Endothelial cell (in vitro differentiated cells): ENCODE data around the gene HPF1. TPM values are rescaled to one million over a fixed set of nuclear protein-coding genes. Genes with fewer than 3 reads are reported as not detected.

ENCODE experiments used
- DNase-seq: peaks from one replicate; pipeline ENCODE4 v3.0.0; 2021; ENCODE audit warnings: low spot score
- H3K27ac Mint-ChIP-seq: one replicate; pipeline ENCODE4 v1.8.0; 2021; ENCODE audit warnings: mixed read lengths, inconsistent platforms; ENCODE audit not compliant: unreplicated experiment
- H3K27me3 Mint-ChIP-seq: one replicate; pipeline ENCODE4 v1.8.0; 2021; ENCODE audit warnings: mild to moderate bottlenecking, moderate library complexity, mixed read lengths, inconsistent platforms; ENCODE audit not compliant: unreplicated experiment
- H3K36me3 Mint-ChIP-seq: one replicate; pipeline ENCODE4 v1.8.0; 2021; ENCODE audit warnings: mild to moderate bottlenecking, low read depth, mixed read lengths, inconsistent platforms; ENCODE audit not compliant: unreplicated experiment
- H3K4me1 Mint-ChIP-seq: one replicate; pipeline ENCODE4 v1.8.0; 2021; ENCODE audit warnings: mild to moderate bottlenecking, mixed read lengths, inconsistent platforms; ENCODE audit not compliant: unreplicated experiment
- H3K4me3 Mint-ChIP-seq: one replicate; pipeline ENCODE4 v1.8.0; 2021; ENCODE audit warnings: mild to moderate bottlenecking, mixed read lengths, inconsistent platforms; ENCODE audit not compliant: unreplicated experiment
- H3K9me3 Mint-ChIP-seq: one replicate; pipeline ENCODE4 v1.8.0; 2021; ENCODE audit warnings: mixed read lengths, inconsistent platforms; ENCODE audit not compliant: unreplicated experiment
- CTCF ChIP-seq: fragments of 200-600 bp; sonication (generic); IDR thresholded peaks from one replicate; pipeline ENCODE4 v1.5.0; 2021; ENCODE audit warnings: antibody characterized with exemption; ENCODE audit not compliant: unreplicated experiment
- total RNA-seq: library from RNA; stranded (reverse); fragmentation: NEBNext Ultra II Directional; extraction: Animal tissue kit (Norgen Biotek cat#: 25700); gene quantifications from one replicate; pipeline ENCODE4 v1.2.1, GENCODE V29; 2021; ENCODE audit not compliant: unreplicated experiment

HPF1 gene
- total RNA-seq, 1 donor from 2014 or later, result 30.2 TPM

- Mint-ChIP-seq H3K4me1 (no peaks in the 10 kb centered on the region), H3K27ac (no peak overlapping the region), H3K36me3 (no peaks in the 10 kb centered on the region), H3K9me3 (no peaks in the 10 kb centered on the region), H3K4me3 (no peak overlapping the region), H3K27me3 (no peaks in the 10 kb centered on the region)
- no peak for DNase-seq
- TF ChIP-seq CTCF, result no peak
Observed at GRCh38 chr4:169727616-169728015, 30.1 kb downstream of the HPF1 start.

- Mint-ChIP-seq H3K4me1 (peaks cover 15% of the 10 kb centered on the region), H3K36me3 (no peaks in the 10 kb centered on the region), H3K27ac (no peak overlapping the region), H3K27me3 (no peaks in the 10 kb centered on the region), H3K9me3 (no peaks in the 10 kb centered on the region), H3K4me3 (no peak overlapping the region)
- TF ChIP-seq CTCF, result no peak
- no peak for DNase-seq
Observed at GRCh38 chr4:169724260-169724659, 33.5 kb downstream of the HPF1 start.

- Mint-ChIP-seq H3K27me3 (no peaks in the 10 kb centered on the region), H3K9me3 (no peaks in the 10 kb centered on the region), H3K4me1 (peaks cover 21% of the 10 kb centered on the region), H3K36me3 (no peaks in the 10 kb centered on the region), H3K27ac (no peak overlapping the region), H3K4me3 (no peak overlapping the region)
- DNase-seq, result no peak
- no peak for TF ChIP-seq CTCF
Observed at GRCh38 chr4:169723207-169723965, 34.4 kb downstream of the HPF1 start.

GRCh38 chr4:169720529-169720928, 37.2 kb downstream of the HPF1 start:
- peak overlapping the region; percentile 67 for H3K27ac Mint-ChIP-seq
- H3K27me3 Mint-ChIP-seq, result no peaks in the 10 kb centered on the region
- H3K4me3 Mint-ChIP-seq, result no peak overlapping the region
- no peaks in the 10 kb centered on the region for H3K9me3 Mint-ChIP-seq
- no peak for DNase-seq
- H3K4me1 Mint-ChIP-seq, result peaks cover 21% of the 10 kb centered on the region
- no peak for TF ChIP-seq CTCF
- peaks cover 4% of the 10 kb centered on the region for H3K36me3 Mint-ChIP-seq

GRCh38 chr4:169716677-169717076, 41.1 kb downstream of the HPF1 start:
- peaks cover 4% of the 10 kb centered on the region for H3K36me3 Mint-ChIP-seq
- no peak overlapping the region for H3K4me3 Mint-ChIP-seq
- H3K9me3 Mint-ChIP-seq, result no peaks in the 10 kb centered on the region
- DNase-seq, result no peak
- no peak for TF ChIP-seq CTCF
- peaks cover 21% of the 10 kb centered on the region for H3K4me1 Mint-ChIP-seq
- H3K27me3 Mint-ChIP-seq, result no peaks in the 10 kb centered on the region
- no peak overlapping the region for H3K27ac Mint-ChIP-seq
